ENCODE measurements around the gene SPG21. TPM values are rescaled to one million over a fixed set of nuclear protein-coding genes. Genes with fewer than 3 reads are reported as not detected.

SPG21 gene
- total RNA-seq, 1 donor from 2014 or later = 107 TPM

- no peak for TF ChIP-seq CTCF (IDR thresholded peaks at IDR 0.05)
- Histone ChIP-seq H3K4me1 (peaks cover 26% of the 10 kb centered on the region), H3K4me3 (no peak overlapping the region), H3K27me3 (no peaks in the 10 kb centered on the region), H3K9me3 (no peaks in the 10 kb centered on the region), H3K27ac (no peak overlapping the region), H3K36me3 (no peaks in the 10 kb centered on the region)
- intact Hi-C loops (cut with DNase I) = no loop called here
- ATAC-seq (no peak), DNase-seq (no peak)
These were observed 1.9 kb upstream of the SPG21 start for GRCh38 chr15:64991536-64992135.

GRCh38 chr15:64990168-64990470 is 405 bp upstream of the SPG21 start:
- peak overlapping the region; percentile 96 for H3K4me3 ChIP-seq
- H3K27ac ChIP-seq = peak overlapping the region; percentile 94
- ATAC-seq = no peak
- peaks cover 39% of the 10 kb centered on the region for H3K4me1 ChIP-seq
- H3K36me3 ChIP-seq = no peaks in the 10 kb centered on the region
- TF ChIP-seq CTCF (IDR thresholded peaks at IDR 0.05) = no peak
- no peaks in the 10 kb centered on the region for H3K27me3 ChIP-seq
- no peak for DNase-seq
- intact Hi-C loops (cut with DNase I) = no loop called here
- H3K9me3 ChIP-seq = no peaks in the 10 kb centered on the region

DNA sequence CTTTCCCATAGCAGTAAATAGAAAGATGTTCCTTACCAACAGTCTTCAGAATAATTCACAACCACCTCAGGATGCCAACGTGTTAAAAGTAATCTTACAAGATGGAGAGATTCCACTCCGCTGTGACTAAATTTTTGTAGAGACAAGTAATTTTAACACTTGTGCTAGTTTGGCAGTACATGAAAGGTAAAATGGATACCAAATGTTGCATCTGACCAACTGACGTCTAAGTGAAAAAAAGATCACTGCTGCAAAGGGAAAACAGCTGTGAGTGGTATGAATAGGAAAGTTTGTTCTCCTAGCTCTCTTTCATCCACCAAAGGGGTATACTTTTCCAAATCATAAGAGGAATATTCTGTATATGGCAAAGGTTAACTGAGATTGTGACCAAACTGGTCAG is 2.6 kb downstream of the SPG21 start:
- TF ChIP-seq CTCF (IDR thresholded peaks at IDR 0.05) = no peak
- Histone ChIP-seq H3K4me1 (peaks cover 52% of the 10 kb centered on the region), H3K27ac (no peak overlapping the region), H3K27me3 (no peaks in the 10 kb centered on the region), H3K36me3 (peaks cover 9% of the 10 kb centered on the region), H3K4me3 (no peak overlapping the region), H3K9me3 (no peaks in the 10 kb centered on the region)
- intact Hi-C loops (cut with DNase I) = no loop called here
- ATAC-seq (no peak), DNase-seq (no peak)

DNA sequence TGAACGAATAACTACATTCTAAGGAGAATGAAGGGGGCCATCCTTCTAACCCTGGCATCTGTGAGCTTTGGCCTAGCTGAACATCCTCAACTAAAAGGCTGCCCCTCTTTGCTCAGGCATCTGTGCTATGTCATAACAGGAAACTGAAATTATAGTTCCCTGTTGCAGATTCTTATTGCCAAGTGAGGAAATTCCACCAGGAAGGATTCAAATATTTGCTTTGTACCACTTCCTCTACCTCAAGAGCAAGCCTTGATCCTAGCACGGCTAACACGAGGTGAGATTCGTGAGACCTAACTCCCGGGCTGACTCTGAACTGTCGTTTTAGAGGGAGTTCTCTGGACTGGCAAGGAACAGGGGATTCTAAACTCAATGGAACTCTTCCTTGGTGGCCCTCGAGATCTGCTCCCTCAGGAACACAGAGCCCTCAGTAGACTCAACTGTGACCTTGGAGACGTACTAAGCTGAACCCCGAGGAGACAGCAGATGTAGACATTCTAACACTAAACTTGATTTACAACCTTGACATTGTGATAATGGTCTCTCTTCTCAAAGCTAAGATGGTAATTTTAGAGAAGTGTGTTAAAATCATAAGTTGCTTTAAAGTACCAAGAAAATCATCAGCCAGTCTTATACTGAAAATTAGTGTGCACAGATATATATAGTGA is 4.2 kb downstream of the SPG21 start:
- H3K27me3 ChIP-seq = no peaks in the 10 kb centered on the region
- TF ChIP-seq CTCF (IDR thresholded peaks at IDR 0.05) = no peak
- DNase-seq (no peak), ATAC-seq (peak; percentile 32)
- intact Hi-C loops (cut with DNase I) = no loop called here
- peaks cover 50% of the 10 kb centered on the region for H3K4me1 ChIP-seq
- H3K9me3 ChIP-seq = no peaks in the 10 kb centered on the region
- peak overlapping the region; percentile 79 for H3K27ac ChIP-seq
- H3K4me3 ChIP-seq = no peak overlapping the region
- peaks cover 10% of the 10 kb centered on the region for H3K36me3 ChIP-seq

GRCh38 chr15:64982472-64982871 is 7.2 kb downstream of the SPG21 start:
- ATAC-seq (no peak), DNase-seq (no peak)
- H3K9me3 ChIP-seq = no peaks in the 10 kb centered on the region
- no peak overlapping the region for H3K4me3 ChIP-seq
- H3K36me3 ChIP-seq = peaks cover 39% of the 10 kb centered on the region
- TF ChIP-seq CTCF (IDR thresholded peaks at IDR 0.05) = no peak
- intact Hi-C loops (cut with DNase I) = no loop called here
- peaks cover 34% of the 10 kb centered on the region for H3K4me1 ChIP-seq
- no peak overlapping the region for H3K27ac ChIP-seq
- H3K27me3 ChIP-seq = no peaks in the 10 kb centered on the region

Data from upper lobe of right lung (tissue), 1 donor.